HUES6 (cell line): ENCODE data around the gene LSP1.

ENCODE experiments used
- H3K27ac ChIP-seq: 2 replicates; pipeline ENCODE4 v1.7.0; 2013; ENCODE audit warnings: low read depth, mild to moderate bottlenecking, low read length, inconsistent platforms
- H3K27me3 ChIP-seq: 2 replicates; pipeline ENCODE4 v1.6.1; 2013; ENCODE audit warnings: low read length; ENCODE audit not compliant: control insufficient read depth, insufficient read depth
- H3K36me3 ChIP-seq: 2 replicates; pipeline ENCODE4 v1.6.1; 2013; ENCODE audit warnings: low read length; ENCODE audit not compliant: control insufficient read depth, insufficient read depth
- H3K4me1 ChIP-seq: 2 replicates; pipeline ENCODE4 v1.6.1; 2013; ENCODE audit warnings: low read length; ENCODE audit not compliant: control insufficient read depth, insufficient read depth
- H3K4me3 ChIP-seq: 2 replicates; pipeline ENCODE4 v1.5.1; 2013; ENCODE audit warnings: low read depth, low read length
- H3K9ac ChIP-seq: one replicate; pipeline ENCODE4 v1.6.1; 2013; ENCODE audit warnings: mild to moderate bottlenecking, low read length
- H3K9me3 ChIP-seq: 2 replicates; pipeline ENCODE4 v1.6.1; 2013; ENCODE audit warnings: low read depth, low read length; ENCODE audit not compliant: control insufficient read depth, insufficient read depth

The LSP1 gene

GRCh38 chr11:1854132-1854948 is 1.5 kb downstream of the LSP1 start:
- Histone ChIP-seq H3K27ac (no peak overlapping the region), H3K27me3 (no peaks in the 10 kb centered on the region; the same call in 1 of the 2 replicates), H3K9me3 (no peaks in the 10 kb centered on the region), H3K4me1 (no peaks in the 10 kb centered on the region; the same call in 1 of the 2 replicates), H3K36me3 (no peaks in the 10 kb centered on the region), H3K9ac (no peak overlapping the region), H3K4me3 (no peak overlapping the region)

- no peaks in the 10 kb centered on the region for H3K9me3 ChIP-seq
- H3K4me1 ChIP-seq, result no peaks in the 10 kb centered on the region; the same call in 1 of the 2 replicates
- no peak overlapping the region for H3K4me3 ChIP-seq
- H3K27me3 ChIP-seq, result no peaks in the 10 kb centered on the region; the same call in 1 of the 2 replicates
- no peaks in the 10 kb centered on the region for H3K36me3 ChIP-seq
- no peak overlapping the region for H3K27ac ChIP-seq
- no peak overlapping the region for H3K9ac ChIP-seq
Observed at GRCh38 chr11:1854949-1855885, 2.3 kb downstream of the LSP1 start.

- no peaks in the 10 kb centered on the region for H3K36me3 ChIP-seq
- no peak overlapping the region for H3K27ac ChIP-seq
- no peak overlapping the region for H3K4me3 ChIP-seq
- no peaks in the 10 kb centered on the region for H3K4me1 ChIP-seq
- H3K9ac ChIP-seq, result no peak overlapping the region
- H3K9me3 ChIP-seq, result no peaks in the 10 kb centered on the region
- H3K27me3 ChIP-seq, result no peaks in the 10 kb centered on the region; the same call in 1 of the 2 replicates
Observed at GRCh38 chr11:1855886-1856265, 3.0 kb downstream of the LSP1 start.

GRCh38 chr11:1856306-1857005 is 3.6 kb downstream of the LSP1 start:
- no peak overlapping the region for H3K4me3 ChIP-seq
- no peak overlapping the region for H3K9ac ChIP-seq
- no peaks in the 10 kb centered on the region for H3K9me3 ChIP-seq
- no peak overlapping the region for H3K27ac ChIP-seq
- no peaks in the 10 kb centered on the region for H3K4me1 ChIP-seq
- H3K27me3 ChIP-seq, result no peaks in the 10 kb centered on the region; the same call in 1 of the 2 replicates
- no peaks in the 10 kb centered on the region for H3K36me3 ChIP-seq

- Histone ChIP-seq H3K36me3 (no peaks in the 10 kb centered on the region), H3K4me3 (no peak overlapping the region), H3K9me3 (no peaks in the 10 kb centered on the region), H3K4me1 (no peaks in the 10 kb centered on the region), H3K27me3 (peaks cover 3% of the 10 kb centered on the region), H3K9ac (no peak overlapping the region), H3K27ac (no peak overlapping the region)
Observed at GRCh38 chr11:1857064-1857463, 4.2 kb downstream of the LSP1 start.

GRCh38 chr11:1858154-1858553 is 5.3 kb downstream of the LSP1 start:
- H3K4me1 ChIP-seq, result peaks cover 4% of the 10 kb centered on the region
- H3K9me3 ChIP-seq, result no peaks in the 10 kb centered on the region
- H3K4me3 ChIP-seq, result no peak overlapping the region
- H3K27ac ChIP-seq, result no peak overlapping the region
- H3K27me3 ChIP-seq, result peaks cover 14% of the 10 kb centered on the region
- H3K9ac ChIP-seq, result no peak overlapping the region
- H3K36me3 ChIP-seq, result no peaks in the 10 kb centered on the region

GRCh38 chr11:1858576-1858975 is 5.7 kb downstream of the LSP1 start:
- H3K9ac ChIP-seq, result no peak overlapping the region
- no peak overlapping the region for H3K4me3 ChIP-seq
- peaks cover 16% of the 10 kb centered on the region for H3K27me3 ChIP-seq
- no peaks in the 10 kb centered on the region for H3K36me3 ChIP-seq
- no peak overlapping the region for H3K27ac ChIP-seq
- H3K4me1 ChIP-seq, result peaks cover 8% of the 10 kb centered on the region
- H3K9me3 ChIP-seq, result no peaks in the 10 kb centered on the region

- Histone ChIP-seq H3K9ac (no peak overlapping the region), H3K27ac (no peak overlapping the region), H3K27me3 (peaks cover 16% of the 10 kb centered on the region), H3K9me3 (no peaks in the 10 kb centered on the region), H3K36me3 (no peaks in the 10 kb centered on the region), H3K4me3 (no peak overlapping the region), H3K4me1 (peaks cover 11% of the 10 kb centered on the region)
Observed at GRCh38 chr11:1859004-1859403, 6.1 kb downstream of the LSP1 start.

- Histone ChIP-seq H3K4me1 (peaks cover 17% of the 10 kb centered on the region), H3K9me3 (no peaks in the 10 kb centered on the region), H3K27me3 (peaks cover 22% of the 10 kb centered on the region), H3K27ac (no peak overlapping the region), H3K4me3 (no peak overlapping the region), H3K9ac (no peak overlapping the region), H3K36me3 (no peaks in the 10 kb centered on the region)
Observed at GRCh38 chr11:1860108-1860507, 7.2 kb downstream of the LSP1 start.

GRCh38 chr11:1861435-1862411 is 8.8 kb downstream of the LSP1 start:
- Histone ChIP-seq H3K4me1 (peaks cover 17% of the 10 kb centered on the region), H3K4me3 (no peak overlapping the region), H3K27ac (no peak overlapping the region), H3K9ac (no peak overlapping the region), H3K27me3 (peaks cover 22% of the 10 kb centered on the region), H3K36me3 (no peaks in the 10 kb centered on the region), H3K9me3 (no peaks in the 10 kb centered on the region)
